GM19372 (cell line): ENCODE measurements around the gene PAX9.

Experiments
- ATAC-seq: cut with Tn5 transposase; IDR thresholded peaks from one replicate; pipeline ENCODE4 v1.9.1; 2021; ENCODE audit warnings: mild to moderate bottlenecking, low read depth, moderate library complexity; ENCODE audit not compliant: unreplicated experiment

The PAX9 gene

GRCh38 chr14:36661506-36662257, at the start of gene PAX9:
TSS of gene PAX9 (plus strand) at chr14:36661860. CDS start at chr14:36662090, 230 bp downstream.
- ATAC-seq = no peak

DNA sequence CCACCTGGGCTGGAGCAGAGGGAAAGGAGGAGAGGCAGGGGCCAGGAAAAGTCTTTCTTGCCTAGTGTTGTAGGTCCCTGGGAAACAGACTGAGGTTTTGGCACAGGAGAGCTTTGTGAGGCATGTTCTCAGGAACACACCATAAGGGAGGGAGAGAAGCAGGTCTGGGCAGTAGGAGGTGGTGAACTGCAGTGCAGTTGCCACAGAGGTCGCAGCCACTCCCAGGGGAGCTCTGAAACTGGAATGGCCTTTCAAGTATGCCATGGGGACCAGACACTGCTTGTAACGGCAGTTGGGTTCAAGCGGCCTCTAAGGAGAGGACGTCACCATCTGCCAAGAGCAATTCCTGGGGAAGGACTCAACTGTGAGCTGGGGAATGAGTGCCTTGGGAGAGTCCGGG, 43.8 kb upstream of the PAX9 start:
- no peak for ATAC-seq

DNA sequence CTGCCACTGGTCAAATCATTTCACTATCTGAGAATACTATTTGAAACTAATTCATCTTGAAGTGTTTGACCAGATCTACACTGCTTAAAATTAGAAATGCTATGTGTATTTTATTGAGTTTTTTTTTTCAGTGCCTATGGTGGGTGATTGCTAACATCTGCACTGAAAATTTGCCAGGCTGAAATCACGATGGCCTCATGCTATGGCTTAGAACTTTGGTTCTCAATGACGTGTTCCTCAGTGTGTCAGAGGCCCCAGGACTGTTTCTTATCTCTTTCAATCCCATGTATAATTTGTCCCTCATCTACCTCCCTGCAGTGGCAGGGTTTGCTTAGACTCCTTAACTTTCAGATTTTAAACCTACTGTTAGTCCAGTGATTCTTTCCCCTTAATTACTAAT, 43.0 kb upstream of the PAX9 start:
- ATAC-seq = no peak

- no peak for ATAC-seq
Measured at GRCh38 chr14:36619131-36619530, 42.5 kb upstream of the PAX9 start.

DNA sequence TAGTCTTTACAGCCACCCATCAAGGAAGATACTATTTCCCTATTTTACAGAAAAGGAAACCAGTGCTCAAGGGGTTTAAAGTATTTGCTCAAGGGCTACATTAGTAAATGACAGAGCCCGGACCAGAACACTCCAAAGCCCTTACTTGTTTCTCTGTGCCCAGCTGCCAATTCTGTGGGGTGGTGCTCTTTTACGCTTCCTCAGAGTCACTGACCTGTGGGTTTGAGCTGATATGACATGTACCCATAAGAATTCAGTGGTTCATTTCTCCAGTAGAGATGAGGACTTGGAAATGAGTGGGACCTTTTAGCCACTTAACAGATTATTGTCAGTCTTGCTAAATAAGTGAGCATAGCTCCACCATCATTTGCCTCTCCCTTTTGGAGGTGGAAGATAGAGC, 41.8 kb upstream of the PAX9 start:
- ATAC-seq = no peak

GRCh38 chr14:36625014-36625413, 36.6 kb upstream of the PAX9 start:
- no peak for ATAC-seq

DNA sequence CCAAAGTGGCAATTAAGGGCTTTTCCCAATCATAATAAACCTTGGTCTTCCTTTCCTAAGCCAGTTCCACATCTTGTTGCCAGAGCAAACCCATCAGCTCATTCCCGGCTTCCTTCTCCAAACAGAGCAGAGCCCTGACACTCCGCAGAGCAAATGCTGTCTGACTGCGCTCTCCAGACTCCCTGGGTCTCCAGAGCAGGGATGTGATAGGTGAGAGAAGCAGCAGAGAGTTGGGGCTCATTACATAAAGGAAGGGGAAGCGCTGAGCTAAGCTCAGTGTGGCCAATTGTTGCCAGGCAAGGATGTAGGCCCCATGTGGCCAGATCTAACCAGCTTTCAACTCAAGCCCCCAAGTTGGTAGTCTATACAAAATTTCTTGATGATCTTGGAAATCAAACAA, 36.2 kb upstream of the PAX9 start:
- no peak for ATAC-seq

- no peak for ATAC-seq
Measured at GRCh38 chr14:36626151-36626550, 35.5 kb upstream of the PAX9 start.

- no peak for ATAC-seq
Measured at GRCh38 chr14:36627981-36628380, 33.7 kb upstream of the PAX9 start.

GRCh38 chr14:36633580-36633979, 28.1 kb upstream of the PAX9 start:
- ATAC-seq = no peak

GRCh38 chr14:36646664-36647416, 14.8 kb upstream of the PAX9 start:
- ATAC-seq = no peak

- ATAC-seq = no peak
Measured at GRCh38 chr14:36647417-36647823, 14.2 kb upstream of the PAX9 start.

DNA sequence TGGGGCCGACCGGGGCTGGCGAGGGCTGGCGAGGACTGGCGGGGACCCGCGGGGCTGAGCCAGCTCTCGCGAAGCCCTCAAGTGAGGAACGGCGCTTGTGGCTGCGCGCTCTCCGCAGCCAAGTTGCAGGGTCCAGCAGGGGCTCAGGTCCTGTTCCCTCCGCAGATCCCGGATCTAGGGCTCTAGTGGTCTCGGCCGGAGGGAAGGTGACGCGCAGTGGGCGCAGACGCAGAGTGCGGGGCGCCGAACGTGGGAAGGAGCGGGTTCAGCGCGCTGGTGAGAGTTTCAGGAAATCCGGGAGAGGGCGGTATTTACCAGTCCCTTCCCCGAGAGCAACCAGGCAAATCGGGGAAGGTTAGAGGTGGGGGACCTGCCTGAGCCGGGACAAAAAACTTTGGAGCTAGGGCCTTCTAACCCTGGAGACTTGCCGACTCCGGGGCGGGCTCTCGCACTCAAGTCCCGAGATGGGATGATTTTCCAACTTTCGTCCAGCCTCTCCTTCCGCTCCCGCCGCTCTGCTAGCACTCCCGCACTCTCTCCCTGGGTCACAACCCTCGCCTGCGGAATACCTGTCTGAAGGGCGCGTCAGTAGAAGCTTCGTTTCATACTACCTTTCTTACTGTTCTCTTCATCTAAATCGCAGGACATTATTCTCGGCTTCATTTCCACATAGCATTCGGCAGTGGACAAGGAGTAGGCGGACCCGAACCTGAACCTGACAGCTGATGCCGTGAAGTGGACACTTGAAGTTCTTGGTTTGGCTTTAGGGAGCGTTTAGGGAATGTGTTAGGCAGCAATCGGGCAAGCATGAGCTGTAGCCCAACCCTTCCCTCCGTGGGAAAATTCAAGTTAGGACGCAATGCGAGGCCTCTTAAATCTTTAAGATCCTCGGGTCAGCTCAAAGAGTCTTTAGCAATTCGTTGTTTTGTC, 13.6 kb upstream of the PAX9 start:
- no peak for ATAC-seq

DNA sequence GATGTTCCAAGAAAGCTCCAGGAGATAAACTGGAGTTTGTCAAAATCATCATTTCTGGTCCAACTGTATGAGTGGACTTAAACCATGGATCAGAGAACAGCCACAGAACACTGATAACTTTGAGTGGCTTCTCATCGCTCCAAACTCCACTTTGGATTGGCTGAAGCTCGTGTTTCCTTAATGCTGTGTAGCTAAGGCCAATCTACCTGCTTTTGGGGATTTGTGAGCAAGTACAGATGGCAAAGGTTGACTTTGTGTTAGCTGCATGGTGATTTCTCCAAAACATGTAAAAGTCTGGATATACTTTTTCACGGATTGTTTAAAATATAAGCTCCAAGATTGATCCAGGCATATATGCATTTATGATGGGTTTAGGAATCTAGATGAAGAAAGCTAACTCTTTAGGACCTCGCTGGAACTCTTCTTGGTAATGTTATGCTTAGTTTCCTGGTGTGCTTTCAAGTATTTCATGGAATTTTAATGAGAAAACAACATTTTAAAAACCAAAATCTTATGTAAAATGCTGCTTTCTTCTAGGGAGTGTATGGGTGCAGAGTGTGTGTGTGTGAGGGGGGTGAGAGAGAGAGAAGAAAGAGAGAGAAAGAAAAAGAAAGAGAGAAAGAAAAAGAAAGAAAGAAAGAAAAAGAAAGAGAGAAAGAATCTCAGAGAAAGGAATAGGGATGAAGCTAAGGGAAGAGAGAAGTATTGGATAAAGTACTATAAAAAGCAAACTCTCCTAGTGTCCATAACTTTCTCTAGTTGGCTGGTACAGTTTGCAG, 11.6 kb upstream of the PAX9 start:
- ATAC-seq = no peak

- no peak for ATAC-seq
Measured at GRCh38 chr14:36652542-36653201, 9.0 kb upstream of the PAX9 start.

- ATAC-seq = no peak
Measured at GRCh38 chr14:36653413-36653812, 8.2 kb upstream of the PAX9 start.

DNA sequence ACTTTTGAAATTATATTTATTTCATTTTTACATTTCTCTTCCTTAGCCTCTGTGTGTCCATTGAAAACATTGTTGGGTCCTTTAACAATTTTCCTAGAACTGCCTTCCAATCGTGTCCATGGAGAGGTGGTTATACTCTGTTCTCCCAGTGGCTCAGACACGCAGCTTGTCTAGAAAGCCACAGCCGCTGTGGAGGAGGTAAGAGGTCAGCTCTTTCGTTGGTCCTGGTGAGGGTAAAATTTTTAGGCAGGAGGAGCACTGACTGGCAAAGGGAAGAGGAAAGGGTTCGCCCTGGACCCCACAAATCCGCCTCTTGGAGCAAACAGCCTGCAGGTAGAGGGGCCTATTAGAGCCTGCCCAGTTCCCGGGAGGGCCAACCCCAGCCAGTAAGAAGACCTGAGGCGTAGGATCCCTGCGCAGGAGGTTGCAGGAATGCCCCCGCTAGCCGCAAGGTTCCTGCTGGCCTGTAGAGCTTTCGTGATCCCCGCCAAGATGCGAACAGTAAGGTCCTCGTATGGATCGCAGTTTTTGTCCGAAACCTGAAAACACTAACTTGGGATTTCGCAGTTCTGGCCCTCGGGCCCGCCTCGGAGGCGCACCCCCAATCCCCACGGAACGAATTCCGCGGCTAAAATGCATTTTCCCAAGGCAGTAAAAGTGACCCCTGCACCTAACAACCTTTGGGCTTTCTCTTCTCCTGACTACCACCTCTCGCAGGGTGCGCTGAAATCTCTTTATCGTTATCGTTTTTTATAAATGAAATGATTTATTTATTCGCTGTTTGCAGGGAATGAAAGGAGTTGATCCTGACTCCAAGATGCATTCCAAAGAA, 7.5 kb upstream of the PAX9 start:
- no peak for ATAC-seq

- ATAC-seq = no peak
Measured at GRCh38 chr14:36654794-36655381, 6.8 kb upstream of the PAX9 start.
